Urothelium cell line (cell line): ENCODE results near the gene RAB3B.
A peak's percentile ranks its signal among the peaks of the same experiment; 100 is the strongest.
"Not testable (repeated sequence)": the region's sequence is repeated elsewhere in the genome, so short reads cannot be mapped to it uniquely, and the experiment has no call there.

Experiments
- DNase-seq: peaks from one replicate; pipeline ENCODE4 v3.0.0; 2011; ENCODE audit warnings: low spot score, mixed read lengths
- FAIRE-seq: peaks from 2 replicates; lab custom pipeline; 2011; peaks lifted over from hg19 to GRCh38; lab: Jason Lieb, UNC

RAB3B gene

DNA sequence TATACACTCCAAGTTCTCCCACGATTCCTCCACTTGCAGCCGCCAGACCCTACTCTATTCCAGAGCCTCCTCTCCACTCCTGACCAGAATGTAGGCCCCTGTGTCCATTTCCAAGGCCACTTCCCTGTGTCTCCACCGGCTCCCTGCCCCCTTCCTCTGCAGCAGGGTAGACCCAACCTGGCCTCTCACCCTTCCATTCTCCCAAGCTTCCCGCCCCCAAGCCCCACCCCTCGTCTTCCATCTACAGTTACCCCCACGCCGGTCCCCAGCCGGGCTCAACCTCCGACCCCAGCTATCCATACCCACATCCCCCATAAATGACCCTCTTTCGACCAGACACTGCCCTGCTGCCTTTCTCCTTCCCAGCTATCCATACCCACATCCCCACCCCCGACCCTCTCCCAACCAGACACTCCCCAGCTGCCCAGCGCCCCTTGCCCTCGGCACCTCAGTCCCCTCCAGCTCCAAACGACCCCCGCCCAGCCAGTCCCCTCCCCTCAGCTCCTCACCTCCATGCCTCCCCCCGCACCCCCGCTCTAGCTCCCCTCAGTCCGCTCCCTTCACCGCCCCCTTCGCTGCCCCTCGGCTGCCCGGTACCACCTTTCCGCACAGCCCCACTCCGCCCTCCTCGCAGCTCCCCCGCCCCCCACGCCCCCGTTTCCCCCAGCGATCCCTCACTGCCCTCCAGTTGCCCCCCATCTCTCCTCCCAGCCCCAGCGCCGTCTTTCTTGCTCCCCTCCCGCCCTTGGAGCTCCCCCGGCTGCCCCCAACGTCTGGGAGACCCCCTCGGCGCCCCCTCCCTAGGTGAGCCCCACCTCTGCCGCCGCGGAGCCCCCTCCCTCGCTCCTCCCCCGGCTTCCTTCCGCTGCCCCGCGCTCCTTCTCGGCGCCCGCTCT lies 670 bp downstream of the RAB3B start:
- FAIRE-seq, result no peak
- DNase-seq, result peak; percentile 20

DNA sequence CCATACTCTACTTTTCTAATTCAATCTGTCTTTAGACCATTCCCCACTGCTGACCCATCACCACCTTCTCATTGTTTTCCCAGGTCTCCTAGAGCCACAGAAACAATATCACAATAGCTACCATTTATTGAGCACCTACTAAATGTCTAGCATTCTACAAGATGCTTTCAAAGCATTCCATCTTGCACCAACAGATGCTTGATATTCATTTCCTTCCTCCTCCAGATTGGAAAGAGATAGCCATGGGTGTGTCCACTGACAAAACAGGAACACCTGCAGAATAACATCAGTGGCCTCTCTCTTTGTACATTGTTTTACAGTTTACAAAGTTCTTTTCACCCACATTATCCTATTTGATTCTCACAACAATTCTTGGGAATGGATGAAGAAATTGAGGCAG lies 2.2 kb downstream of the RAB3B start:
- DNase-seq, result no peak
- FAIRE-seq, result no peak

DNA sequence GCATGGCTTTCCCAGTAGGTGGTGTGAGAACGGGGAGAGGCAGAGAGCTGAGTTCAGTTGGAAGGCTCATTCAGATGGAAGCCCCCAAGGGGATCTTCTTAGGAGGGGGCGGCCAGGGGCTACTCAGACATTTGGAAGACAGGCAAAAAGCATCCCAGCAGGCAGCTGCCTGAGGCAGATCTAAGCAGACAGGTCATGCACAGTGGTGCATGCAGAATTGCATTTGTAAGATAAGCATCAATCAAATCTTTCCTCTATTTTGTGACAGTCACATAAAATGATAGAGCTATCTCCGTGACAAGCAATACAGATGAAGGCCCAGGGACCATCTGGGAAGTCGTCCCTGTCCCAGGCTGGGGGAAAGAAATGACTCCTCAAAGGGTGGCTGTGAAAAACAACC lies 3.8 kb downstream of the RAB3B start:
- FAIRE-seq (no peak), DNase-seq (no peak)

DNA sequence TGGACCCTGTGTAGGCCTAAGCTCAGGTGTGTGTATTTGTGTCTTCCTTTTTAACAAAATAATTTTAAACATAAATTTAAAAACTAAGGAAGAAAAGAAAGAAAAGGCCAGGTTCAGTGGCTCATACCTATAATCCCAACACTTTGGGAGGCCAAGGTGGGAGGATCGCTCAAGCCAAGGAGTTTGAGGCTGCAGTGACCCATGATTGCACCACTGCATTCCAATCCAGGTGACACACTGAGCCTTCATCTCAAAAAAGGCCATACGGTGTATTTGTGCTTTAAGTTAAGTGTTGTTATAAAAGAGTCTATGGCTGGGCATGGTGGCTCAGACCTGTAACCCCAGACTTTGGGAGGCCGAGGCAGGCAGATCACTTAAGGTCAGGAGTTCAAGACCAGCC lies 8.3 kb downstream of the RAB3B start:
- no peak for FAIRE-seq
- DNase-seq, result no peak

DNA sequence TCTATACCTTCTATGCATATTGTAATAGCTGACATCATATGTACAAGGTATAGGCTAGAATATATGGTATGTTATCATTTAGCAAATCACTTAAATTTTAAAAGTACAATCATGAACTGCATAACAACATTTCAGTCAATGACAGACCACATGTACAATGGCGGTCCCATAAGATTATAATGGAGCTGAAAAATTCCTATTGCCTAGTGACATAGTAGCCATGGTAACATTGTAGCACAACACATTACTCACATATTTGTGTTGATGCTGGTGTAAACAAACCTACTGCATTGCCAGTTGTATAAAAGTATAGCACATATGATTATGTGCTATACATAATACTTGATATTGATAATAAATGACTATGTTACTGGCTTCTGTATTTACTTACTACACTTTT lies 8.9 kb downstream of the RAB3B start:
- DNase-seq, result no peak
- FAIRE-seq, result no peak

DNA sequence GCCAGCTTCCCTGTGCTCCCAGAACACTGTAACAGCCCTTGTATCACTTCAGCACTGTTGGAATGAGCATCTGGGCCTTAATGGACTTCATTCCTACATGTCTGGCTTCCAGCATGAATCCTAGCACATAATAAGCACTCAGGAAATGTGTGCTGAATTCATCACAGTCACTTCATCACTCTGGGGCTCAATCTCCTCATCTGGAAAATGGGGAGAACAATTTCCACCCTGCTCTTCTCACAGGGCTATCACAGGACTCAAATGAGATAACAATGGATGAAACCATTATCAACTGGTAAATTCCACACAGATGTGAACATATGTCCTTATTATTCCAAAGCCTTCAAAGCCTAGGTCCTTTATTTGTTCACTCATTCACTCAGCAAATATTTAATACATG lies 12.4 kb downstream of the RAB3B start:
- no peak for FAIRE-seq
- no peak for DNase-seq

DNA sequence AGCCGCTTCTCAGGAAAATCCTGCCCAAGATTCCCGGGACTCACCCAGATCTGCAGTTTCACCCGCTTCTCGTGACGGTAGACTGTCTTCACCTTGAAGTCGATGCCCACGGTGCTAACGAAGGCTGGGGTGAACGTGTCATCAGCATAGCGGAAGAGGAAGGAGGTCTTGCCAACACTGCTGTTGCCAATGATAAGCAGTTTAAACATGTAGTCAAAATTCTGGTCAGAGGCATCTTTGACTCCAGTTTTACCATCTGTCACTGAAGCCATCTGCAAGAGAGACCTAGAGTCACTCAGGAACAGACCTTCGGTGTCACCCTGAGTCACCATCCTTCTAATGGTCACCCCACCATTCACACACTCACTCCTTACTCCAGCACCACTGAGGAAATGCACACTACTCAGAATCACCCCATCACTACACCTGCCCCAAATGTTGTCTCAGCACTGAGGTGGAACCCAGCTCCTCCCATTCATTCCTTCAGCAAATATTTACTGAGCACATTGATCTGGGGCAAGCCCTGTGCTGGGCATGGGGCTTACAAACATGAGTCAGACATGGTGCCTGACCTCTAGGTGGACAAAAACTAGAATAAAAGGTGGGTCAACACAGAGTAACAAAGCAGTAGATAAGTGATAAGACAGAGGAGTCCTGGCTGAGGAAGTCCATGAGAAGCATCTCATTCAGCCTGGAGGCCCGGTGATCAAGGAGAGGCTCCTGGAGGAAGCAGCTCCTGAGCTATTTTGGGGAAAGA lies 13.5 kb downstream of the RAB3B start:
- no peak for DNase-seq
- no peak for FAIRE-seq

DNA sequence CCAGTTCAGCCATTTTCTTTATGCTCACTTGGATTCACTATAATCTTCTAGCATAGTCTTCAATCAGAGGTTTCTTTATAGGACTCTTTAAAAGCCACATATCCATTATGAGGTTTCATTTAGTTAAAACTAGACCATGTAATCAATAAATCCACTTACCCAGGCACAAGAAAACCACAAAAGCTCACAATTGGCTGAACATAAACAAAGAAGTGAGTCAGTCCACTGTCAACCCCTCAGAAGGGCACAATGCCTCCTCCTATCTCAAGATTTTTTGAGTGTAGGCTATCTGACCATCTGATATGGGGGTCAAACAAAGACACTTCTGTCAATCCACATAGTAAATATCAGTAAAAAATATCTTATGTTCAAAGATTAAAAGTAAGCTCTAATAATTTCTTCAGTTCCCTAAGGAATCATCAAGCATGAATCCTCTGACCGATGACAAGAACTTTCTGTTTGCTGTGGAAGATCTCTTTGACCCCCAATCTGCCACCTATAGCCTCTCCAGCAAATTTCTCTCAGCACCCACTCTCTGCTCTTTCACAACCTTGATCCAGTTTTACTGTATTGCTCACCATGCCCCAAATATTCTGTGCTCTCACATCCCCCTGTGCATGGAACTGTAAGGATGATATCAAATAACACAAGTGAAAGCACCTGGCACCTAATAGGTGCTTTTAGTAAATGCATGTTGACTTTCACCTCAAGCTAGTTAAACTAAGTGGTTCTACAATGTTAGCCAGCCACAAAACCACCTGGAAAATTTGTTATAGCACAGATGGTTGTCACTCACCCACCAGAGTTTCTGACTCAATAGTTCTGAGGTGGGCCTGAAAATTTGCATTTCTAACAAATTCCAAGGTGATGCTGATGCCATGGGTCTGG lies 16.7 kb downstream of the RAB3B start:
- DNase-seq, result no peak
- no peak for FAIRE-seq

DNA sequence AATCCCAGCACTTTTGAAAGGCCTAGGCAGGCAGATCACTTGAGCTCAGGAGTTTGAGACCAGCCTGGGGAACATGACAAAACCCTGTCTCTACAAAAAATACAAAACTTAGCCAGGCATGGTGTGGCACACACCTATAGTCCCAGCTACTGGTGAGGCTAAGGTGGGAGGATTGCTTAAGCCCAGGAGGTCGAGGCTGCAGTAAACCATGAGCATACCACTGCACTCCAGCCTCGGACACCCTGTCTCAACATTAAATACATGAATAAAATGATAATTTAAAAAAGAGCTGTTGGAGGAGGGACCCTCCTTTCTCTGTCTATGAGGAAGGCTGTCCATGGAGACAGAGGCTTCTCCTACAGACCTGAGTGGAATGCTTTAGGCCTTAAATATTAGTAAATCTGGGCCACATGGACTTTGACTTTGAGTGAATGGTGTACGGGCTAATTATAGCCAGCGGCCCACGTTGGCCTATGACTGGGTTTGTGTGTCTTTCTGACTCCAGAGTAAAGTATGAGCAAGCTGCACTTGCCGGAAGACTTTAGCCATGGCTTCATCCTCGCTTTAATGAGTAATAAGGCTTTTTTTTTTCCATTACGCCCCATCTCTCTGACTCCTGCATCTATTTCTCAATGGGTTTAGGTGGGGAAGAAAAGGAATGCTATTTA lies 21.3 kb downstream of the RAB3B start:
- DNase-seq (no peak), FAIRE-seq (no peak)

DNA sequence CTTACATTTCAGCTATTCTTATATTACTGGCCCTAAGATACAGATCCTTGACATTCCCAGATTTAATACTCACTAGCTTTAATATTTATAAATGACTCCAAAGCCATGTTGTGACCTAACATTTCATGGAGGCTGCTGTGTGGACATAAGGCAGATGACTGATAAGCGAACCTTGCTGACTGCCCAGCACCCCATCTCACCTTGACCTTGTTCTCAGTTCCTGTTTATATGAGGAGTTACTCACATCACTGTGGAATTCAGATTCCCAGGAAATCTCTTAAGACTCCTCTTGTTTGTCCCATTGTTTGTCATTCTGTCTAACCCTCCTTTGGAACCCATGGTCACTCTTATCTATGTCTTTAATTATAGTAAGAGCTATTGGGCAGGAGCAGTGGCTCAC lies 21.9 kb downstream of the RAB3B start:
- FAIRE-seq (no peak), DNase-seq (no peak)

DNA sequence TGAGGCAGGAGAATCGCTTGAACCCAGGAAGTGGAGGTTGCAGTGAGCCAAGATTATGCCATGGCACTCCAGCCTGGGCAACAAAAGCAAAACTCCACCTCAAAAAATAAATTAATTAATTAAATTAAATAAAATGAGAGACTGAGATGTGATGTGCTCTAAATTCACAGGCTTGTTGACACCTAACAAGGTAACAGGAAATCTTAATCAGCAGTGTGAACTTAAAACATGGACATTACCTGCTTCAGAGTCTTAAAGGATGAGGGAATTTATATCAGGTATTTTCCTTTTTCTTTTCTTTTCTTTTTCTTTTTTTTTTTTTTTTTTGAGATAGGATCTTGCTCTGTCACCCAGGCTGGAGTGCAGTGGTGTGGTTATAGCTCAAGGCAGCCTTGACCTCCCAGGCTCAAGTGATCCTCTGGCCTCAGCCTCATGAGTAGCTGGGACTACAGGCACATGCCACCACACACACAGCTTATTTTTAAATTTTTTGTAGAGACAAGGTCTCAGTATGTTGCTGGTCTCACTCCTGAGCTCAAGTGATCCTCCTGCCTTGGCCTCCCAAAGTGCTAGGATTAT lies 23.2 kb downstream of the RAB3B start:
- not testable (repeated sequence) for FAIRE-seq, DNase-seq

DNA sequence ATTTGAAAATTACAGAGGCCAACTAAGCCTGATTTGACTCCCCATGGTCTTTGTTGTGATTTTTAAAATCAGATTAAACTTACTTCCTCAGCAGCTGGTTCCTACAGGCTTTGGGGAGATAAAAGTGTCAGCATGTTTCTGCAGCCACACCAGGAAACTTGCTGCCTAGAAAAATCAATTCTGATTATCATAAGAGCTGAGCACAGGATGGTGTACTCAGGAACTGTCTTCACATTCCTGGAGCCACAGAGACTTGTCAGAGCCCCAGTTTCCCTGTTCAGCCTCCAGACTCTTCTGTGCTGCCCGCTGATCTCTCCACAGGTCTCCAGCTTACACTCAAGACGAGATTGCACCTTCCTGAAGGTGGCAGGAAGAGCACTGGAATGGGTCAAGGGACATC lies 23.9 kb downstream of the RAB3B start:
- FAIRE-seq (no peak), DNase-seq (no peak)

DNA sequence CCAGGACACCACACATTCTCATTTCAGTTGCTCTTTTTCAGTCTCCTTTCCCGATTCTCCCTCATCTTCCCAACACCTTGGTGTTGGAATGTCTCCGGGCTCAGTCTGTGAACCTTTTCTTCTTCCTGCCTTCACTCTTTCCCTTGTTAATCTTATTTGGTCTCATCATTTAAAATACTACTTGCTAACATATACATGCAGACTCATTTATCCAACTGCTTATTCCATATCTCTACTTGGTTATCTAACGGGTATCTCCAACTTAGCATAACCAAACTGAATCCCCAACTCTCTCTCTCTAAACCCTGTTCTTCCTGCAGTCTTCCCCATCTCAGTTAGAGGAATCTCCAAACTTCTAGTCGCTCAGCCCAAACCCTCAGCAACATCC lies 26.2 kb downstream of the RAB3B start:
- FAIRE-seq, result no peak
- DNase-seq, result no peak

DNA sequence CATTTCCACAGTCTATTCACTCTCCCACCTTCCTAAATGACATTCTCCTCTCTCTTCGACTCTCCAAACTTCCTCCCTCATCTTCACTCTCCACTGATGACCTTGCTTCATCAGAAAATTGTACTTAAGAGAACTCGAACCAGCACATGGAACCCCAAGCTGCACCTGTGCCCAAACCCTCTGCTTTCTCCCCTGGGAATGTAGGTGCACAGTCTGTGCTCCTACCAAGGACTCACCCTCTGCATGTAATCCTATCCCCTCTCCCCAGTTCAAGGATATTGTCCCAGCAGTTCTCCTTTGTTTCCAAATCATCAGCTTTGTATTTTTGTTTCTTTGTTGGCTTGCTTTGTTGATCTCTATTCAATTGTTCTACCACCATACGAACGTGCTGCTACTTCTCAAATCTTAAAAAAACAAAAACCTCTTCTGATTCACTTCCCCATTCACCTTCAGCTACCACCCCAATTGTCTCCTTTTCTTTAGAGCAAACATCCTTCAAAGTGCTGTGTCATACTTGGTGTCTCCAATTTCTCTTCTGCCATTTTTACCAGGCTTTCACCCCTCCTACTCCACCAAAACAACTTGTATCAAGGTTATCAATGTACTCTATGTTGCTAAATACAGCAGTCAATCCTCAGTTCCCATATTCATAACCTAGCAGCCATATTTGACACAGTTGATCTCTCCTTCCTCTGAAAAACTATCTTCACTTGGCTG lies 26.8 kb downstream of the RAB3B start:
- no peak for FAIRE-seq
- no peak for DNase-seq

DNA sequence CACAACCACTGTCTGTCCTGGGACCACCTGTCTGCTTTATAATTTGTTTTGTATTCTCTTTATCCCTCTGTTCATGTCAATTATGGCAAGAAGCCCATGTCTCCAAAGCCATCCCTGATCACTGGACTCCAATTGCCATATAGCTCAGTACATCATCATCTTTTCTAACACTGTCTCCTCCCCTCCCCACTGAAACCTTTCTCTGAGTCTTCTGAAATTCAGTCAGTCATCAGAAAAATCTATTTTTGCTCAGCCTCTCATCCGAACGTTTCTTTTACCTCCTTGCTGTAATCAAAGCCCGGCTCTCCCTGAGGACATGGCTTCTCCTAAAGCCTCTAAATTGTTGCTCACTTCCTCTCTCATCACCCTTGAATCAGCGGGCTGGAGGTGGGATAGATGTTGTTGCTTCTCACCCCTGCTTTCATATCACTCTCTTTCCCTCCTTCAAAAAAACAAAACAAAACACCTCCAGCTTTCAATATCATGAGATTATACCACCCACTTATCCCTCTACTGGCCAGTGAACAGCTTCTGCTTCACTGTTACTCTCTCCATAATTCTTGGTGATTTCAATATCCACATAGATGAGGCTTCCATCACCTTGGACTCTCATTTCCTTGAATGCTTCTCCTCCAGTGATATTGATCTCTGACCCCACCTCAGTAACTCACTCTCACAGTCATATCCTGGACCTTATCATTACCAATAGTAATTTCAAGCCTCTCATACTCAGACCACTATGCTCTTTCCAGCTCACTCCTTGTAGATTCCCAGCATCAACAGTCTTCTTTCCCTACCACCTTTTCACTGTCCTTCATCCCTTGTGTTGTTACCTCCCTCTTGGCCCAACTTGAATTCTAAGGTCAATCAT lies 27.8 kb downstream of the RAB3B start:
- no peak for DNase-seq
- FAIRE-seq, result no peak

DNA sequence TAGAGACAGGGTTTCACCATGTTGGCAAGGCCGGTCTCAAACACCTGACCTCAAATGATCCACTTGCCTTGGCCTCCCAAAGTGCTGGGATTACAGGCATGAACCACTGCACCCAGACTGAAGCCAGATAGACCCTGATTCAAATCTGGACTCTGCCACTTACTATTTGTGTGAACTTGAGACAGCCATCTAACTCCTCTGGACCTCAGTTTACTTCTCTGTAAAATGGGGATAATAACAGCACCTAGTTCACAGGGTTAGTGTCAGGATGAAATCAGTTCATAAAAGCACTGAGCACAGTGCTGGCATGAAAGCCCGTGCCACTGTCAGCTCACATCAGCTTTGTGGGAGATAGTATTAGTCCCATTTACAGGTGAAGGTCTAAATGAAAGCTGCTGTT lies 28.5 kb downstream of the RAB3B start:
- no peak for DNase-seq

DNA sequence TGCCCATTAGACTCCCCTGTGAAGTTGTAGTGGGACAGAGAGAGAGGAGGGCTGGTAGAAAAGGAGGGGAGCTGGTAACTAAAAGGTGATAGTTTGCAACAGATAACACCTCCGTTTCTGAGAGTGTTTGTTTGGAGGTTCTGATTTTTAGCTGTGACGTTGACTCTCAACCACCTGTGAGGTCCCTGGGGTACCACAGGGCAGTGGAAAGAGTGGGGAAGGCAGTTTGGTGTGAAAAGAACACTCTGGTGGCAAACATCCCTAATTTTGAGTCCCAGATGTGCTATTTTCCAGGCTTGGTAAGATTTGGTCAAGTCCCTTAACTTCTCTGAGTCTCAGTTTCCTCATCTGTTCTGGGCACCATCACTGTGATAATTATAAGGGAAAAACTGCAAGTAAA lies 29.3 kb downstream of the RAB3B start:
- no peak for FAIRE-seq

More for the DNA sequence above, 28.5 kb downstream of the RAB3B start:
- FAIRE-seq, result no peak

DNA sequence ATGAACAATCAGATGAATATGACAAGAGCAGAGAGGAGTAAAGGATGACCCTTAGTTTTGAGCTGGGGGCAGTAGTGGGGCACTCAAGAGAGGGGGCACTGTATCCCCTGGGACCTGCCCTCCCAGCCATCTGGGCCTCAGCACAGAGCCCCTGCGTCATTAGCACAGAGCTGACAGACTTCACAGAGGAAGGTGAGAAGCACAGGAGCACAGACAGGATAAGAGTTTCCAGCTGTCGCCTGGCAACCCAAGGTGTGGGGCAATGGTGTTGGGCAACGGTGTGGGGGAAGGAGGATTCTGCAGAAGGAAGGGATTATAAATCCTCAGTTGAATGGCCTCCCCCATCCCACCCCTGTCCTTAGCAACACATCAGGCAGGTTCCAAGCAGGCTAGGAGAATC lies 30.2 kb downstream of the RAB3B start:
- FAIRE-seq (no peak), DNase-seq (no peak)

More for the DNA sequence above, 29.3 kb downstream of the RAB3B start:
- DNase-seq, result no peak

DNA sequence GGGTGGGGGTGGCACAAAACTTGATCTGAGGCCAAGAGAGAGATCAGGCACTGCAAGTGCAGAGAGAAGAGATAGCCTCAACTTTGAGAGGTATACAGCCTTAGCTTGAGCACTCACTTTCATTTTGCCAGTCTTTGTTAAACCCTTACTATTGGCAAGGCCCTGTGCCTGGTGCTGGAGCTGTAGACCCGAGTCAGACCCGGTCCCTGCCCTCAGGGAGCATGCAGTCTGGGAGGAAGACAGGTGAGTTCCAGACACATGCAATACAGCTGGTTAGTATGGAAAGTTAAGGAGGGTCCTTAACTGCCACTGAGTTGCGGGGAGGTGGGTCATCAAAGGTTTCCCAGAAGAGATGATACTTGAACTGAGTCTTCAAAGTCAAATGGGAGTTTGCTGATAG lies 31.7 kb downstream of the RAB3B start:
- DNase-seq (no peak), FAIRE-seq (no peak)
